Prostate gland (tissue), 2 donors: ENCODE measurements around the gene TSPAN32.

Experiments used
- POLR2A ChIP-seq: fragments of 450-650 bp; IDR thresholded peaks from one replicate; pipeline ENCODE4 v1.6.1; 2016; ENCODE audit warnings: antibody characterized with exemption, mild to moderate bottlenecking
- POLR2AphosphoS5 ChIP-seq: sonication (generic); formaldehyde crosslinking; IDR thresholded peaks from one replicate; pipeline ENCODE4 v1.6.1; 2017; ENCODE audit warnings: antibody characterized with exemption
- TF ChIP-seq, protein P1 (sequence below), 4 experiments: fragments of 200-600 bp in 2 of 4; fragments of 450-650 bp in 2 of 4; sonication (generic) in 2 of 4; IDR thresholded peaks; 1 replicate in 3 of 4; 2 replicates in 1 of 4; pipeline ENCODE4 v1.5.1; 2016 to 2019; ENCODE audit warnings: antibody characterized with exemption in 4 of 4, mild to moderate bottlenecking in 2 of 4, moderate library complexity in 2 of 4

DNA sequence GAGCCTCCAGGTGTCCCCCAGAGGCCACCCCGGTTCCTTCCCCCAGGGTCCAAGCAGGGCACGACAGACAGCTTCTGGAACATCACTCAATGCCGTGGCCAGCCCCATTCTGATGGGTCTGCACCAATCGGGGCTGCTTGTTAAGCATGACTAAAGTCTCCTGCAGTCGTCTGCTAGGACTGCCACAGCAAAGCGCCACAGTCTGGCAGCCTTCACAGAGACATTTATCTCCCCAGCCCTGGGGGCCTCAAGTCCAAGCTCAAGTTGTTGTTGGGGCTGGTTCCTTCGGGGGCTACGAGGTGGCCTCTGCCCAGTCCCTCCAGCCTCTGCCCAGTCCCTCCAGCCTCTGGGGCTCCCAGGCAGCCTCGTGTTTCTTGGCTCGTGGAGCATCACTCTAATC is 61.3 kb downstream of the TSPAN32 start:
- TF ChIP-seq, protein P1, sequence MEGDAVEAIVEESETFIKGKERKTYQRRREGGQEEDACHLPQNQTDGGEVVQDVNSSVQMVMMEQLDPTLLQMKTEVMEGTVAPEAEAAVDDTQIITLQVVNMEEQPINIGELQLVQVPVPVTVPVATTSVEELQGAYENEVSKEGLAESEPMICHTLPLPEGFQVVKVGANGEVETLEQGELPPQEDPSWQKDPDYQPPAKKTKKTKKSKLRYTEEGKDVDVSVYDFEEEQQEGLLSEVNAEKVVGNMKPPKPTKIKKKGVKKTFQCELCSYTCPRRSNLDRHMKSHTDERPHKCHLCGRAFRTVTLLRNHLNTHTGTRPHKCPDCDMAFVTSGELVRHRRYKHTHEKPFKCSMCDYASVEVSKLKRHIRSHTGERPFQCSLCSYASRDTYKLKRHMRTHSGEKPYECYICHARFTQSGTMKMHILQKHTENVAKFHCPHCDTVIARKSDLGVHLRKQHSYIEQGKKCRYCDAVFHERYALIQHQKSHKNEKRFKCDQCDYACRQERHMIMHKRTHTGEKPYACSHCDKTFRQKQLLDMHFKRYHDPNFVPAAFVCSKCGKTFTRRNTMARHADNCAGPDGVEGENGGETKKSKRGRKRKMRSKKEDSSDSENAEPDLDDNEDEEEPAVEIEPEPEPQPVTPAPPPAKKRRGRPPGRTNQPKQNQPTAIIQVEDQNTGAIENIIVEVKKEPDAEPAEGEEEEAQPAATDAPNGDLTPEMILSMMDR (IDR thresholded peaks at IDR 0.05): no peak
- no peak for TF ChIP-seq POLR2AphosphoS5
- TF ChIP-seq POLR2A: no peak
